Gastroesophageal sphincter (tissue), 4 donors: ENCODE data around the gene ZNF260. TPM values are rescaled to one million over a fixed set of nuclear protein-coding genes. Genes with fewer than 3 reads are reported as not detected.

Source experiments
- ATAC-seq: fragments of 150-250 bp; one replicate; pipeline ENCODE4 v1.9.1; 2016; ENCODE audit warnings: mild to moderate bottlenecking, moderate library complexity
- H3K27ac ChIP-seq, 4 donors: fragments of 200-600 bp; sonication (generic) in 3 of 4; 1 replicate in 3 of 4; 2 replicates in 1 of 4; pipeline ENCODE4 v1.5.1; 2016 to 2019
- H3K27me3 ChIP-seq: fragments of 200-600 bp; sonication (generic); one replicate; pipeline ENCODE4 v1.5.1; 2019
- H3K36me3 ChIP-seq, 2 donors: fragments of 200-600 bp; sonication (generic); one replicate each; pipeline ENCODE4 v1.5.1; 2019; ENCODE audit warnings: control low read depth in 1 of 2
- H3K4me1 ChIP-seq, 3 donors: fragments of 200-600 bp; sonication (generic); 1 replicate in 2 of 3; 2 replicates in 1 of 3; pipeline ENCODE4 v1.5.1; 2016 to 2019; ENCODE audit warnings: control low read depth in 2 of 3
- H3K4me3 ChIP-seq, 2 donors: fragments of 200-600 bp; sonication (generic); one replicate each; pipeline ENCODE4 v1.5.1; 2019; ENCODE audit warnings: mild to moderate bottlenecking in 1 of 2, moderate library complexity in 1 of 2
- H3K9me3 ChIP-seq, 3 donors: fragments of 200-600 bp; sonication (generic); one replicate each; pipeline ENCODE4 v1.5.1; 2017 to 2019; ENCODE audit warnings: control low read depth in 2 of 3
- CTCF ChIP-seq, 4 experiments: fragments of 200-600 bp in 2 of 4; fragments of 450-650 bp in 2 of 4; sonication (generic) in 1 of 4; IDR thresholded peaks; one replicate each; pipeline ENCODE4 v1.5.1; 2017 to 2019; ENCODE audit warnings: antibody characterized with exemption in 4 of 4, mild to moderate bottlenecking in 2 of 4, moderate library complexity in 2 of 4
- EP300 ChIP-seq: sonication (generic); formaldehyde crosslinking; IDR thresholded peaks from one replicate; pipeline ENCODE4 v1.6.1; 2017; ENCODE audit warnings: antibody characterized with exemption, mild to moderate bottlenecking
- POLR2A ChIP-seq, 2 donors: fragments of 450-650 bp; IDR thresholded peaks; one replicate each; pipeline ENCODE4 v1.6.1; 2017; ENCODE audit warnings: antibody characterized with exemption in 2 of 2, mild to moderate bottlenecking in 2 of 2, moderate library complexity in 1 of 2
- POLR2AphosphoS5 ChIP-seq: sonication (generic); formaldehyde crosslinking; IDR thresholded peaks from one replicate; pipeline ENCODE4 v1.6.1; 2017; ENCODE audit warnings: antibody characterized with exemption
- WGBS, 2 donors: methylation state at CpG; one replicate each; pipeline ENCODE4 v1.1.5; 2018; ENCODE audit warnings: low coverage in 1 of 2; 5-methylcytosine and 5-hydroxymethylcytosine counted together
- total RNA-seq, 4 donors: library from RNA; depleted of rRNA; stranded (reverse); fragments of >200 nt; gene quantifications; one replicate each; pipeline ENCODE4 v1.1.0, GENCODE V29; 2016

ZNF260 gene
- total RNA-seq: 10 to 100 TPM in 1 of 4 donors, 1 to 10 TPM in 3; 6.9 to 13.9 (median 8.4) TPM

DNA sequence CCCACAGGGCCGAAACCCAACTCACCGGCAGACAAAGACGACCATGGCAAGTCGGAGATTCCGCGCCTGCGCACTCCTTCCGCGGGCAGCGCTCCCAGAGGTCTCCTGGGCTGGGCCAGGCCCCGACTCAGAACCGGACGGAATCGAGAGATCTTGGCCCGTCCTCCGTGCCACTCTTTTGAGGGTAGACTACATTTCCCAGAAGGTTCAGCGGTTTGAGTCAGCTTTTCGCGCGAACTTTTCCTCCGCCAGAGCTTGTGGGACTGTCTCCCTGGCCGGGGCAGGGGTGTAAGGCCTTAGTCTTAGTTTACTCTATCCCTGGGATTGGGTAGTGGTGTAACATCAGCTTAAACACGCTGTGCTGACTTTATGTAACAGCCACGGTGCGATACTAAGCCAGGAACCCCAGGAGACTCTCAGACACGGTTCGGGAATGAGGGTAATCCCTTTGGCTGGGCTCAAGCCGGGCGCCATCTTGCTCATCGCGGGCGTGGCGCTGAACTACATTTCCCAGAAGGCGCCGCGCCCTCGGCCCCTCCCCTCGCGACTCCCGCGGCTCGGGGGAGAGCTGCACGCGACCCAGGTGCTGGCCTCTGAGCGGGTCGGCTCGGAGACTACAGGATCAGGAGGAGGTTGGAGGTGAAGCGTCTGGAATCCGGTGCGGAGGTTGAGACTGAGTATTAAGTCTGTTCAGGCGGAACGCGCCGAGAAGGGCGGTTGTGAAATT, at the start of gene ZNF260:
TSS of gene ZNF260 (minus strand) at position 78 of the 727 bp plus-strand sequence. CDS start 13,033 bp downstream, outside the sequence.
- peak within 1 kb of the TSS; percentile 51 to 93 (median 92) for H3K27ac ChIP-seq
- peaks cover 0 to 54% (median 0%) of the 10 kb centered on the region in 3 donors for H3K9me3 ChIP-seq
- WGBS, 2 donors: 0 to 1% methylated on average over 15 to 29 of the region's 55 CpGs
- H3K4me1 ChIP-seq: peaks cover 0 to 24% (median 5%) of the 10 kb centered on the region in 3 donors
- peaks cover 0 to 40% of the 10 kb centered on the region in 2 donors for H3K36me3 ChIP-seq
- ATAC-seq: peak; percentile 99
- TF ChIP-seq POLR2A (IDR thresholded peaks at IDR 0.05): peak in 1 of 2 donors; percentile 32
- TF ChIP-seq POLR2AphosphoS5: peak; percentile 52
- TF ChIP-seq EP300: no peak
- TF ChIP-seq CTCF (IDR thresholded peaks at IDR 0.05): peak in 1 of 4 experiments; percentile 24
- H3K27me3 ChIP-seq: no peaks in the 10 kb centered on the region
- H3K4me3 ChIP-seq: peak within 1 kb of the TSS; percentile 56 to 66

DNA sequence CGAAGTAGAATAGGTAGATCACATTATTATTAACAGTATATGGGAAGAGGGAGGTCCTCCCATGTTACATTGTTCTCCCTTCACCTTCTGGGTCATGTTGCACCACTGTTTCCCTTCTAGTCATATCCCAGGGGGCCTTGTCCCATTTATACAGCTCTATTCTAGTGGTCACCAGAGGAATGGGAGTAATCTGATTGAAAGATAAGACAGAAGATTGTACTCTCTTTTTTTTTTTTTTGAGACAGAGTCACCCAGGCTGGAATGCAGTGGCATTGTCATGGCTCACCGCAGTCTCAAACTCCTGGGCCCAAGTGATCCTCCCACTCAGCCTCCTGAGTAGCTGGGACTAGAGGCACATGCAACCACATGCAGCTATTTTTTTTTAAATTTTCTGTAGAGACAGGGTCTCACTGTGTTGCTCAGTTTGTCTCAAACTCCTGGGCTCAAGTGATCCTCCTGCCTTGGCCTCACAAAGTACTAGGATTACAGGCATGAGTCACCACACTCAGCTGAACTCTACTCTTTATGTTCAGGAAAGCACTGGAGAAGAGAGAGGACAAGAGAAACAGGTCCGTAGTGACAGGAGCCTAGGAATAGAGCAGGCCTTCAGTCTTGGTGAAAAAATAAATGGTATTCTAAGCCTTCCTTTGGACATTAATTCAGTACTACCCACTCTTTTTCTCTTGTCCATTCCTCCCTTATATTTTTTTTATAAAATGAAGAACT, 49.4 kb upstream of the ZNF260 start:
- no peak for TF ChIP-seq CTCF (IDR thresholded peaks at IDR 0.05)
- TF ChIP-seq EP300: no peak
- TF ChIP-seq POLR2AphosphoS5: no peak
- TF ChIP-seq POLR2A (IDR thresholded peaks at IDR 0.05): no peak
- Histone ChIP-seq H3K36me3 (peaks cover 11 to 68% of the 10 kb centered on the region in 2 donors), H3K9me3 (peaks cover 0 to 38% (median 0%) of the 10 kb centered on the region in 3 donors), H3K4me3 (no peak overlapping the region), H3K4me1 (peaks cover under 1 to 14% (median 4%) of the 10 kb centered on the region in 3 donors), H3K27me3 (no peaks in the 10 kb centered on the region), H3K27ac (no peak overlapping the region)
- no peak for ATAC-seq
- 87 to 100% methylated on average over 1 to 3 of the region's 3 CpGs for WGBS, 2 donors

GRCh38 chr19:36574741-36575140, 46.7 kb upstream of the ZNF260 start:
- Histone ChIP-seq H3K4me3 (peak overlapping the region in 1 of 2 donors; percentile 81), H3K9me3 (peaks cover 0 to 15% (median 0%) of the 10 kb centered on the region in 3 donors), H3K36me3 (peaks cover 9 to 62% of the 10 kb centered on the region in 2 donors), H3K4me1 (peaks cover 4 to 24% (median 6%) of the 10 kb centered on the region in 3 donors), H3K27me3 (no peaks in the 10 kb centered on the region), H3K27ac (no peak overlapping the region)
- ATAC-seq: no peak
- 38 to 39% methylated on average over 2 of the region's 2 CpGs for WGBS, 2 donors
- TF ChIP-seq POLR2AphosphoS5: no peak
- no peak for TF ChIP-seq POLR2A (IDR thresholded peaks at IDR 0.05)
- no peak for TF ChIP-seq CTCF (IDR thresholded peaks at IDR 0.05)
- no peak for TF ChIP-seq EP300

DNA sequence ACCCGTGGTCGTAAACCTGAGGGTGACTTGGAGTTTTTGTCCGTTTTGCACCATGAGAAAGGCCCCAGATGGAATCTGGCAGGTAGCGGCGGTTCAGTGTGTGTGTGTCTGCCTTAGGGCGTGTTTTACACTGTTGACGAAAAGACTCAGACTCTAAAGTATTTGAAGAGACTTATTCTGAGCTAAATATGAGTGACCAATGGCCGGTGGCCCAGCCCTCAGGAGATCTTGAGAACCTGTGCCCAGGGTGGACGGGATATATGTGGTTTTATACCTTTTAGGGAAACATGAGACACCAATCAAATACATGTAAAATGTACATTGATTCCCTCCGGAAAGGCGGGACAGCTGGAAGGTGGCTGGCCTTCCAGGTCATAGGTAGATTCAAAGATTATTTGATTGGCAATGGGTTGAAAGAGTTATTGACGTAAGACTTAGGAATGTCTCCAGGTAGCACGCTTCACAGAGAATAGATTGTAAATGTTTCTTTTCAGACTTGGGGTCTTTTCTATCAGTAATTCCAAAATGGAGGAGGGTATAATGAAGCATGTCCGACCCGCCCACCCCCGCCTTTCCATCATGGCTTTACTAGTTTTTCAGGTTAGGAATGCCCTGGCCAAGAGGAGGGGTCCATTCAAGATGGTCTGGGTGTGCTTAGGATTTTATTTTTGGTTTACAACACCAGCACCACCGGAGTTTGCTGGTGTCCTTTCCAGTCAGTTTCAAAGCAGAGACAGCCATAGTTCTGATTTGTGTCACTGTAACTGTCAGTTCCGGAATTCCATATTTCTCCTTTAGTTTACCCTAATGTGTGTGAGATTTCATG, 46.0 kb upstream of the ZNF260 start:
- Histone ChIP-seq H3K4me3 (peak overlapping the region; percentile 81 to 82), H3K4me1 (peaks cover 4 to 24% (median 6%) of the 10 kb centered on the region in 3 donors), H3K36me3 (peaks cover 4 to 62% of the 10 kb centered on the region in 2 donors), H3K27me3 (no peaks in the 10 kb centered on the region), H3K27ac (peak overlapping the region; percentile 48 to 91 (median 89)), H3K9me3 (peaks cover 0 to 14% (median 0%) of the 10 kb centered on the region in 3 donors)
- TF ChIP-seq POLR2A (IDR thresholded peaks at IDR 0.05) (no peak), EP300 (no peak), CTCF (IDR thresholded peaks at IDR 0.05) (no peak), POLR2AphosphoS5 (no peak)
- no peak for ATAC-seq
- WGBS, 2 donors: 14 to 24% methylated on average over 11 to 18 of the region's 18 CpGs
